Measurements from ENCODE around the gene CNFN. TPM values are rescaled to one million over a fixed set of nuclear protein-coding genes. Genes with fewer than 3 reads are reported as not detected.

The CNFN gene
- polyA plus RNA-seq, 2 of the 4 experiments (the other 2 are of a cell fraction): 5.1 to 33.2 TPM

- Histone ChIP-seq H3K4me1 (no peaks in the 10 kb centered on the region), H3K27ac (no peak overlapping the region), H3K4me2 (no peak overlapping the region), H3K4me3 (no peak overlapping the region), H3K9me3 (0 out of 3 replicates have a peak, but pooled peaks cover 3% of the 10 kb centered on the region)
- ChIA-PET CTCF (interaction anchor here (0.7 to 4.0 kb wide), 12 partner anchors 10 to 70 kb away, joined by 3 to 21 read pairs (median 4); no protein-coding TSS in a partner anchor), POLR2A (interaction anchor here (1.5 kb wide), 1 partner anchor 26 kb away, joined by 7 read pairs; no protein-coding TSS in a partner anchor)
- WGBS (ENCODE audit: missing lambda C conversion rate): 77% methylated on average over 11 of the region's 12 CpGs
- DNase-seq (ENCODE audit: low read depth in 1 of 2, low spot score in 1 of 2) (no peak), FAIRE-seq (no peak), ATAC-seq (no peak)
- TF ChIP-seq HMGXB4 (CRISPR knock-in tag; IDR thresholded peaks at IDR 0.05; ENCODE audit: borderline replicate concordance) (no peak), E2F6 (IDR thresholded peaks at IDR 0.05; ENCODE audit: borderline replicate concordance, low read depth) (no peak), SREBF2 (IDR thresholded peaks at IDR 0.05) (no peak), HOXB13 (CRISPR knock-in tag; IDR thresholded peaks at IDR 0.05; ENCODE audit: low read depth) (no peak), PBX3 (IDR thresholded peaks at IDR 0.05) (no peak), EHF (CRISPR knock-in tag; IDR thresholded peaks at IDR 0.05) (no peak), FOXS1 (CRISPR knock-in tag; IDR thresholded peaks at IDR 0.05) (no peak), HDAC2 (IDR thresholded peaks at IDR 0.05) (no peak), ELK1 (IDR thresholded peaks at IDR 0.05; ENCODE audit: low read depth, low read length) (no peak)
Observed at GRCh38 chr19:42370626-42371175, 19.4 kb downstream of the CNFN start.

GRCh38 chr19:42370068-42370520, 20.0 kb downstream of the CNFN start:
- 70% methylated on average over 9 of the region's 9 CpGs for WGBS (ENCODE audit: missing lambda C conversion rate)
- TF ChIP-seq KDM5A (IDR thresholded peaks at IDR 0.05): no peak
- TF ChIP-seq HEYL (CRISPR knock-in tag; IDR thresholded peaks at IDR 0.05): no peak
- TF ChIP-seq PHF8 (IDR thresholded peaks at IDR 0.05; ENCODE audit: borderline replicate concordance, low read depth): no peak
- no peak for TF ChIP-seq BHLHE40 (IDR thresholded peaks at IDR 0.05; ENCODE audit: low read depth, low read length)
- no peak for TF ChIP-seq FOXS1 (CRISPR knock-in tag; IDR thresholded peaks at IDR 0.05)
- no peak for TF ChIP-seq SMC3 (IDR thresholded peaks at IDR 0.05)
- TF ChIP-seq ZFP36 (IDR thresholded peaks at IDR 0.05; ENCODE audit: borderline replicate concordance, partially characterized antibody): no peak
- no peak for TF ChIP-seq ZNF302 (CRISPR knock-in tag; IDR thresholded peaks at IDR 0.05)
- no peak for TF ChIP-seq MAX (IDR thresholded peaks at IDR 0.05)
- no peak for TF ChIP-seq ESRRA (IDR thresholded peaks at IDR 0.05; ENCODE audit: borderline replicate concordance, low read length)
- TF ChIP-seq EHMT2 (IDR thresholded peaks at IDR 0.05; ENCODE audit: low read depth): no peak
- ATAC-seq (peak in 1 of 2 experiments; percentile 5; a peak in 1 of 6 replicates), DNase-seq (ENCODE audit: low read depth in 1 of 2, low spot score in 1 of 2) (no peak), FAIRE-seq (no peak)
- 0 out of 3 replicates have a peak, but pooled peaks cover 3% of the 10 kb centered on the region for H3K9me3 ChIP-seq
- no peak overlapping the region for H3K27ac ChIP-seq
- ChIA-PET CTCF (interaction anchor here (0.6 to 4.0 kb wide), 12 partner anchors 10 to 255 kb away, joined by 3 to 21 read pairs (median 4); no protein-coding TSS in a partner anchor), POLR2A (interaction anchor here (1.5 kb wide), 1 partner anchor 27 kb away, joined by 7 read pairs; no protein-coding TSS in a partner anchor)
- H3K4me3 ChIP-seq: no peak overlapping the region
- no peaks in the 10 kb centered on the region for H3K4me1 ChIP-seq
- H3K4me2 ChIP-seq: no peak overlapping the region
